Small intestine (tissue), 4 donors: ENCODE data around the gene CLEC4D. TPM values are rescaled to one million over a fixed set of nuclear protein-coding genes. Genes with fewer than 3 reads are reported as not detected.

Experiments
- polyA plus RNA-seq, 4 donors: library from polyadenylated mRNA; stranded (reverse) in 3 of 4; unstranded in 1 of 4; fragments of 200-250 nt in 3 of 4; fragments of 120-200 nt in 1 of 4; gene quantifications; one replicate each; pipeline versions ENCODE4 v1.2.1 to v1.2.3, GENCODE V29; 2013
- donor health status: healthy with polysubstance abuse.
- donor health status: Bipolar disorder and iron deficiency.
- donor health status: healthy.

Gene CLEC4D
- polyA plus RNA-seq, 4 donors = 0.03 to 0.07 TPM; not detected in 2

Other genes starting within 250 kb of the CLEC4D start
- under 1 TPM in 1 of 4 donors, not detected in 3; 0.04 TPM for gene CLEC6A, start 57.5 kb upstream of the CLEC4D start, polyA plus RNA-seq
- gene CLEC4E, start 27.4 kb downstream of the CLEC4D start, polyA plus RNA-seq = 1 to 10 TPM in 1 of 4 donors, under 1 TPM in 2, not detected in 1; 0.06 to 3.0 (median 0.45) TPM
- 1 to 10 TPM in 2 of 4 donors, under 1 TPM in 2; 0.31 to 4.0 (median 0.85) TPM for gene AICDA, start 99.4 kb downstream of the CLEC4D start, polyA plus RNA-seq
- gene MFAP5, start 149.3 kb downstream of the CLEC4D start, polyA plus RNA-seq = 10 to 100 TPM in 1 of 4 donors, 1 to 10 TPM in 1, under 1 TPM in 1, not detected in 1; 0.56 to 48.2 (median 1.4) TPM
- 10 to 100 TPM in 3 of 4 donors, 1 to 10 TPM in 1; 9.5 to 42.7 (median 23.9) TPM for gene RIMKLB, start 184.5 kb downstream of the CLEC4D start, polyA plus RNA-seq